ENCODE results near the gene ZFPM1.

The ZFPM1 gene

GRCh38 chr16:88497561-88498462, 44.7 kb downstream of the ZFPM1 start:
- no peak for DNase-seq (ENCODE audit: low read depth in 2 of 2)

- no peak for DNase-seq (ENCODE audit: low read depth in 2 of 2)
Measured at GRCh38 chr16:88498576-88499208, 45.6 kb downstream of the ZFPM1 start.

- DNase-seq (ENCODE audit: low read depth in 2 of 2): no peak
Measured at GRCh38 chr16:88499292-88499691, 46.2 kb downstream of the ZFPM1 start.

GRCh38 chr16:88499836-88500251, 46.8 kb downstream of the ZFPM1 start:
- DNase-seq (ENCODE audit: low read depth in 2 of 2): no peak

GRCh38 chr16:88500255-88500661, 47.2 kb downstream of the ZFPM1 start:
- DNase-seq (ENCODE audit: low read depth in 2 of 2): no peak

GRCh38 chr16:88502371-88502770, 49.3 kb downstream of the ZFPM1 start:
- DNase-seq (ENCODE audit: low read depth in 2 of 2): no peak

GRCh38 chr16:88502776-88503280, 49.7 kb downstream of the ZFPM1 start:
- DNase-seq (ENCODE audit: low read depth in 2 of 2): no peak

GRCh38 chr16:88503374-88503770, 50.3 kb downstream of the ZFPM1 start:
- no peak for DNase-seq (ENCODE audit: low read depth in 2 of 2)

GRCh38 chr16:88503771-88504488, 50.9 kb downstream of the ZFPM1 start:
- DNase-seq (ENCODE audit: low read depth in 2 of 2): no peak

GRCh38 chr16:88504489-88505404, 51.7 kb downstream of the ZFPM1 start:
- DNase-seq (ENCODE audit: low read depth in 2 of 2): no peak

- peak; percentile 21 to 45 for DNase-seq (ENCODE audit: low read depth in 2 of 2)
Measured at GRCh38 chr16:88505405-88506082, 52.5 kb downstream of the ZFPM1 start.

GRCh38 chr16:88506723-88507122, 53.6 kb downstream of the ZFPM1 start:
- DNase-seq (ENCODE audit: low read depth in 2 of 2): no peak

GRCh38 chr16:88507231-88507743, 54.2 kb downstream of the ZFPM1 start:
- DNase-seq (ENCODE audit: low read depth in 2 of 2): no peak

- no peak for DNase-seq (ENCODE audit: low read depth in 2 of 2)
Measured at GRCh38 chr16:88508376-88508867, 55.3 kb downstream of the ZFPM1 start.

- DNase-seq (ENCODE audit: low read depth in 2 of 2): no peak
Measured at GRCh38 chr16:88508868-88509748, 56.0 kb downstream of the ZFPM1 start.

GRCh38 chr16:88509749-88510069, 56.6 kb downstream of the ZFPM1 start:
- no peak for DNase-seq (ENCODE audit: low read depth in 2 of 2)

GRCh38 chr16:88510091-88510994, 57.3 kb downstream of the ZFPM1 start:
- DNase-seq (ENCODE audit: low read depth in 2 of 2): no peak

- DNase-seq (ENCODE audit: low read depth in 2 of 2): no peak
Measured at GRCh38 chr16:88511060-88511459, 58.0 kb downstream of the ZFPM1 start.
